Measurements from ENCODE around the gene SPATA33.

GRCh38 chr16:89708481-89708931 is 50.9 kb downstream of the SPATA33 start:
- TF ChIP-seq EP300 (IDR thresholded peaks at IDR 0.05), result no peak
- no peak for TF ChIP-seq CTCF (IDR thresholded peaks at IDR 0.05)

Data from gastroesophageal sphincter (tissue), 3 donors.